ENCODE measurements around the gene STXBP6.
"Not testable (repeated sequence)": the region's sequence is repeated elsewhere in the genome, so short reads cannot be mapped to it uniquely, and the experiment has no call there.

The STXBP6 gene

GRCh38 chr14:24817212-24818057, 232.5 kb downstream of the STXBP6 start:
- DNase-seq: no peak

GRCh38 chr14:24816929-24817211, 233.1 kb downstream of the STXBP6 start:
- DNase-seq: no peak

- DNase-seq: no peak
Observed at GRCh38 chr14:24816011-24816928, 233.7 kb downstream of the STXBP6 start.

- no peak for DNase-seq
Observed at GRCh38 chr14:24815543-24815942, 234.4 kb downstream of the STXBP6 start.

- no peak for DNase-seq
Observed at GRCh38 chr14:24814944-24815343, 235.0 kb downstream of the STXBP6 start.

- DNase-seq: no peak
Observed at GRCh38 chr14:24814346-24814745, 235.6 kb downstream of the STXBP6 start.

- DNase-seq: no peak
Observed at GRCh38 chr14:24813819-24814259, 236.1 kb downstream of the STXBP6 start.

- DNase-seq: no peak
Observed at GRCh38 chr14:24813089-24813815, 236.7 kb downstream of the STXBP6 start.

- DNase-seq: no peak
Observed at GRCh38 chr14:24809135-24809534, 240.8 kb downstream of the STXBP6 start.

- no peak for DNase-seq
Observed at GRCh38 chr14:24808412-24808811, 241.5 kb downstream of the STXBP6 start.

- DNase-seq: no peak
Observed at GRCh38 chr14:24806061-24806678, 243.8 kb downstream of the STXBP6 start.

- no peak for DNase-seq
Observed at GRCh38 chr14:24804552-24805212, 245.3 kb downstream of the STXBP6 start.

- DNase-seq: no peak
Observed at GRCh38 chr14:24803933-24804494, 245.9 kb downstream of the STXBP6 start.

- DNase-seq: not testable (repeated sequence)
Observed at GRCh38 chr14:24803426-24803825, 246.5 kb downstream of the STXBP6 start.

GRCh38 chr14:24802236-24802635, 247.7 kb downstream of the STXBP6 start:
- DNase-seq: no peak

GRCh38 chr14:24801024-24801423, 248.9 kb downstream of the STXBP6 start:
- DNase-seq: no peak

GRCh38 chr14:24798911-24799462, 251.0 kb downstream of the STXBP6 start:
- no peak for DNase-seq

GRCh38 chr14:24795406-24795805, 254.5 kb downstream of the STXBP6 start:
- DNase-seq: no peak

GRCh38 chr14:24794644-24795305, 255.2 kb downstream of the STXBP6 start:
- no peak for DNase-seq

GRCh38 chr14:24790196-24790595, 259.8 kb downstream of the STXBP6 start:
- no peak for DNase-seq

- DNase-seq: no peak
Observed at GRCh38 chr14:24789378-24789884, 260.5 kb downstream of the STXBP6 start.
